Measurements from ENCODE around the gene TMEM143. TPM values are rescaled to one million over a fixed set of nuclear protein-coding genes. Genes with fewer than 3 reads are reported as not detected.
A peak's percentile ranks its signal among the peaks of the same experiment; 100 is the strongest.

The TMEM143 gene
- total RNA-seq, 1 experiment from 2014 or later = 24.8 TPM

- Histone ChIP-seq H3K4me2 (peak overlapping the region; percentile 98), H3K27ac (peak overlapping the region; percentile 84), H3K79me2 (ENCODE audit: low read depth) (peaks cover 47% of the 10 kb centered on the region), H3K36me3 (ENCODE audit: low read depth) (no peaks in the 10 kb centered on the region), H2AFZ (peak overlapping the region; percentile 89), H3K27me3 (ENCODE audit: insufficient read depth, low read depth) (peaks cover 11% of the 10 kb centered on the region), H3K4me1 (replicated peaks; ENCODE audit: insufficient read depth) (peaks cover 22% of the 10 kb centered on the region), H3F3A (ENCODE audit: insufficient read depth, low read depth) (peaks cover 50% of the 10 kb centered on the region), H3K4me3 (peak overlapping the region; percentile 95), H4K20me1 (ENCODE audit: insufficient read depth) (peaks cover 30% of the 10 kb centered on the region), H3K9me3 (ENCODE audit: insufficient read depth, low read depth) (no peaks in the 10 kb centered on the region), H3K9me2 (ENCODE audit: insufficient read depth) (no peaks in the 10 kb centered on the region)
- CTCF ChIA-PET = no interaction called here
- DNase-seq = peak; percentile 86 to 88
- intact Hi-C loops (cut with micrococcal nuclease; ENCODE audit: unreplicated experiment) = loop anchor here (5.0 kb wide), 1 partner anchor 69 kb away; the partner anchor contains the start of gene CYTH2
- TF ChIP-seq EZH2 (IDR thresholded peaks at IDR 0.05; ENCODE audit: low read depth) = no peak
- no peak for TF ChIP-seq CTCF (conservative IDR thresholded peaks at IDR 0.05)
- POLR2A ChIA-PET (ENCODE audit: unreplicated experiment) = no interaction called here
- BruUV-seq (replicated peaks) = no TSS peak
Observed at GRCh38 chr19:48398375-48399235, 34.9 kb upstream of the TMEM143 start.

- H3K27ac ChIP-seq = no peak overlapping the region
- CTCF ChIA-PET = no interaction called here
- TF ChIP-seq EZH2 (IDR thresholded peaks at IDR 0.05; ENCODE audit: low read depth) = no peak
- TF ChIP-seq CTCF (conservative IDR thresholded peaks at IDR 0.05) = no peak
- H3K36me3 ChIP-seq (ENCODE audit: low read depth) = no peaks in the 10 kb centered on the region
- BruUV-seq (replicated peaks) = no TSS peak
- H3K4me2 ChIP-seq = peak overlapping the region; percentile 98
- peaks cover 22% of the 10 kb centered on the region for H3K4me1 ChIP-seq (replicated peaks; ENCODE audit: insufficient read depth)
- H3K27me3 ChIP-seq (ENCODE audit: insufficient read depth, low read depth) = peaks cover 11% of the 10 kb centered on the region
- intact Hi-C loops (cut with micrococcal nuclease; ENCODE audit: unreplicated experiment) = loop anchor here (5.0 kb wide), 1 partner anchor 69 kb away; the partner anchor contains the start of gene CYTH2
- H2AFZ ChIP-seq = peak overlapping the region; percentile 89
- peak in 1 of 2 experiments; percentile 25 for DNase-seq
- H3K79me2 ChIP-seq (ENCODE audit: low read depth) = peaks cover 42% of the 10 kb centered on the region
- POLR2A ChIA-PET (ENCODE audit: unreplicated experiment) = no interaction called here
- H3K9me2 ChIP-seq (ENCODE audit: insufficient read depth) = no peaks in the 10 kb centered on the region
- H4K20me1 ChIP-seq (ENCODE audit: insufficient read depth) = peaks cover 24% of the 10 kb centered on the region
- H3K4me3 ChIP-seq = peak overlapping the region; percentile 95
- peaks cover 55% of the 10 kb centered on the region for H3F3A ChIP-seq (ENCODE audit: insufficient read depth, low read depth)
- H3K9me3 ChIP-seq (ENCODE audit: insufficient read depth, low read depth) = no peaks in the 10 kb centered on the region
Observed at GRCh38 chr19:48398102-48398374, 34.3 kb upstream of the TMEM143 start.

- TF ChIP-seq CTCF (conservative IDR thresholded peaks at IDR 0.05) (no peak), EZH2 (IDR thresholded peaks at IDR 0.05; ENCODE audit: low read depth) (no peak)
- no peak overlapping the region for H3K27ac ChIP-seq
- H2AFZ ChIP-seq = peak overlapping the region; percentile 89
- no TSS peak for BruUV-seq (replicated peaks)
- peak overlapping the region; percentile 98 for H3K4me2 ChIP-seq
- H3K27me3 ChIP-seq (ENCODE audit: insufficient read depth, low read depth) = peaks cover 11% of the 10 kb centered on the region
- no peaks in the 10 kb centered on the region for H3K9me3 ChIP-seq (ENCODE audit: insufficient read depth, low read depth)
- H4K20me1 ChIP-seq (ENCODE audit: insufficient read depth) = peaks cover 24% of the 10 kb centered on the region
- peaks cover 22% of the 10 kb centered on the region for H3K4me1 ChIP-seq (replicated peaks; ENCODE audit: insufficient read depth)
- H3K4me3 ChIP-seq = peak overlapping the region; percentile 95
- H3K9me2 ChIP-seq (ENCODE audit: insufficient read depth) = no peaks in the 10 kb centered on the region
- no peak for DNase-seq
- POLR2A ChIA-PET (ENCODE audit: unreplicated experiment) = no interaction called here
- intact Hi-C loops (cut with micrococcal nuclease; ENCODE audit: unreplicated experiment) = loop anchor here (1.0 to 5.0 kb wide), 2 partner anchors 48 to 70 kb away; partner anchors contain the start of genes CYTH2 and GRWD1
- peaks cover 41% of the 10 kb centered on the region for H3K79me2 ChIP-seq (ENCODE audit: low read depth)
- no peaks in the 10 kb centered on the region for H3K36me3 ChIP-seq (ENCODE audit: low read depth)
- CTCF ChIA-PET = no interaction called here
- peaks cover 61% of the 10 kb centered on the region for H3F3A ChIP-seq (ENCODE audit: insufficient read depth, low read depth)
Observed at GRCh38 chr19:48397263-48398101, 33.7 kb upstream of the TMEM143 start.
